Vagina (tissue), 2 donors: ENCODE data around the gene CDH26. TPM values are rescaled to one million over a fixed set of nuclear protein-coding genes. Genes with fewer than 3 reads are reported as not detected.

Experiments used
- DNase-seq, 2 donors: peaks; one replicate each; pipeline ENCODE4 v3.0.0-alpha.2; 2017; ENCODE audit errors: extremely low spot score in 2 of 2
- H3K27ac ChIP-seq: fragments of 200-600 bp; sonication (generic); one replicate; pipeline ENCODE4 v1.5.1; 2019
- H3K27me3 ChIP-seq: fragments of 200-600 bp; sonication (generic); one replicate; pipeline ENCODE4 v1.5.1; 2019
- H3K36me3 ChIP-seq, 2 donors: fragments of 200-600 bp; sonication (generic); one replicate each; pipeline ENCODE4 v1.5.1; 2017 to 2019
- H3K4me1 ChIP-seq: fragments of 200-600 bp; sonication (generic); one replicate; pipeline ENCODE4 v1.5.1; 2019
- H3K4me3 ChIP-seq, 2 donors: fragments of 200-600 bp; sonication (generic); 1 replicate in 1 of 2; 2 replicates in 1 of 2; pipeline ENCODE4 v1.5.1; 2016 to 2019
- H3K9me3 ChIP-seq: fragments of 200-600 bp; sonication (generic); one replicate; pipeline ENCODE4 v1.5.1; 2019
- CTCF ChIP-seq, 3 experiments: fragments of 450-650 bp in 2 of 3; fragments of 200-600 bp in 1 of 3; sonication (generic) in 1 of 3; IDR thresholded peaks; one replicate each; pipeline ENCODE4 v1.5.1; 2017 to 2019; ENCODE audit warnings: antibody characterized with exemption in 3 of 3, mild to moderate bottlenecking in 2 of 3, moderate library complexity in 2 of 3
- POLR2A ChIP-seq, 2 donors: fragments of 450-650 bp; IDR thresholded peaks; one replicate each; pipeline ENCODE4 v1.6.1; 2017; ENCODE audit warnings: antibody characterized with exemption in 2 of 2, mild to moderate bottlenecking in 2 of 2, moderate library complexity in 2 of 2
- POLR2AphosphoS5 ChIP-seq, 2 donors: sonication (generic); formaldehyde crosslinking; IDR thresholded peaks; one replicate each; pipeline ENCODE4 v1.9.0; 2017; ENCODE audit warnings: antibody characterized with exemption in 2 of 2, mild to moderate bottlenecking in 2 of 2, low read depth in 1 of 2; ENCODE audit not compliant: insufficient read depth in 1 of 2
- intact Hi-C: fragments of 100-400 bp; cut with DNase I; formaldehyde crosslinking; loops from one replicate; pipeline ENCODE4 v1.15.1; 2023
- total RNA-seq: library from RNA; depleted of rRNA; stranded (reverse); fragments of >200 nt; gene quantifications from one replicate; pipeline ENCODE4 v1.2.3, GENCODE V29; 2016

The CDH26 gene
- total RNA-seq: 6.6 TPM

DNA sequence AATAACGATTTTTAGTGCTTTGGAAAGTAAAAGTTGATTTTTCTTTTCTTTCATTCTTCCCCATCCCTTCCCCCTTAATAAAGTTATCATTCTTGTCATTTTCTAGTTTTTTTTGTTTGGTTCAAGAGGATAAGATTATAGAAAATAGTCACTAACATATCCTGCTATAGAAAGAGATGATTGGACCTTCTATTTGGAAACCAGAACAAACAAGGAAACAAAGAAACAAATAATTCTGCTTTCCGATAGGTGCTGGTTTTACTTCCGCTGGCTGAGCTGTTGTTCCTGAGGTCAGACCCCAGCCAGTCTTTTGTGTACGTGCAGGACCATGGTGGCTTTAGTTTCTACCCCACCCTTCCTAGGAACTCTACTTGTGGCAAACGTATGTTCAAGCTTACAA, at the start of gene CDH26:
Gene CDH26 (plus strand): TSS at position 301 of the 400 bp plus-strand sequence. CDS start 304 bp downstream, outside the sequence.
- H3K4me1 ChIP-seq: peaks cover 7% of the 10 kb centered on the region
- no peak within 1 kb of the TSS for H3K4me3 ChIP-seq
- no peak for DNase-seq
- TF ChIP-seq POLR2AphosphoS5 (IDR thresholded peaks at IDR 0.05; ENCODE audit: insufficient read depth in 1 of 2, low read depth in 1 of 2) (no peak), CTCF (IDR thresholded peaks at IDR 0.05) (no peak), POLR2A (IDR thresholded peaks at IDR 0.05) (no peak)
- H3K9me3 ChIP-seq: no peaks in the 10 kb centered on the region
- intact Hi-C loops: no loop called here
- H3K27ac ChIP-seq: no peak within 1 kb of the TSS
- no peaks in the 10 kb centered on the region for H3K27me3 ChIP-seq
- no peaks in the 10 kb centered on the region for H3K36me3 ChIP-seq

DNA sequence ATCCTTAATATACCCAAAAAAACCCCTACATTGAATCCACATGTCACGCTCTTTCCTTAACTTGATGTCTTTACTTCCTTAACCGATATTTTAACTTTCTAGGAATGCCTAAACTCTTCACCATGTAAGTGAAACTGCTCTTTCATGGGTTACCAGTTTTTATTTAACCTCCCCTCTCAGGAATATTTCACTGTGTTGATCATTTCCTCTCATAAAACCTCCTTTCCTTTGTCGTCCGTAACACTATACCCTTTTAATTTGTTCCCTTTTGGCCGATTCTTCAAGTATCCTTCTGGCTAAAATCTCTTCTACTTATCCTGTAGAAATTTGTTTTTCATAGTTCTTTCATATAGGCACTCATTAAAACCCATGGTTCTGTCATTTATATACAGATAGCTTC, 49.4 kb upstream of the CDH26 start:
- no peak overlapping the region for H3K27ac ChIP-seq
- H3K36me3 ChIP-seq: no peaks in the 10 kb centered on the region
- intact Hi-C loops: no loop called here
- TF ChIP-seq CTCF (IDR thresholded peaks at IDR 0.05) (no peak), POLR2AphosphoS5 (IDR thresholded peaks at IDR 0.05; ENCODE audit: insufficient read depth in 1 of 2, low read depth in 1 of 2) (no peak), POLR2A (IDR thresholded peaks at IDR 0.05) (no peak)
- no peaks in the 10 kb centered on the region for H3K4me1 ChIP-seq
- no peaks in the 10 kb centered on the region for H3K27me3 ChIP-seq
- no peak overlapping the region for H3K4me3 ChIP-seq
- no peaks in the 10 kb centered on the region for H3K9me3 ChIP-seq
- no peak for DNase-seq

GRCh38 chr20:59911041-59911440, 47.2 kb upstream of the CDH26 start:
- intact Hi-C loops: no loop called here
- TF ChIP-seq POLR2AphosphoS5 (IDR thresholded peaks at IDR 0.05; ENCODE audit: insufficient read depth in 1 of 2, low read depth in 1 of 2) (no peak), CTCF (IDR thresholded peaks at IDR 0.05) (no peak), POLR2A (IDR thresholded peaks at IDR 0.05) (no peak)
- no peaks in the 10 kb centered on the region for H3K9me3 ChIP-seq
- no peak overlapping the region for H3K4me3 ChIP-seq
- H3K4me1 ChIP-seq: no peaks in the 10 kb centered on the region
- no peaks in the 10 kb centered on the region for H3K27me3 ChIP-seq
- no peak overlapping the region for H3K27ac ChIP-seq
- no peaks in the 10 kb centered on the region for H3K36me3 ChIP-seq
- DNase-seq: no peak

DNA sequence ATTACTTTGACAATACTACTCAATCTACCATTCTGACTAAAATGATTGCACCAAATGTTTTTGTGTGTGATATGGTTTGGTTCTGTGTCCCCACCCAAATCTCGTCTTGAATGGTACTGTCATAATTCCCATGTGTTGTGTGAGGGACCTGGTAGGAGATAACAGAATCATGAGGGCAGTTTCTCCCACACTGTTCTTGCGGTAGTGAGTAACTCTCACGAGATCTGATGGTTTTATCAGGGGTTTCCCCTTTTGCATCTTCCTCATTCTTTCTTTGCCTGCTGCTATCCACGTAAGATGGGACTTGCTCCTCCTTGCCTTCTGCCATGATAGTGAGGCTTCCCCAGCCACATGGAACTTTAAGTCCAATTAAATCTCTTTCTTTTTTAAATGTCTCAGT, 45.6 kb upstream of the CDH26 start:
- no peaks in the 10 kb centered on the region for H3K36me3 ChIP-seq
- TF ChIP-seq POLR2AphosphoS5 (IDR thresholded peaks at IDR 0.05; ENCODE audit: insufficient read depth in 1 of 2, low read depth in 1 of 2) (no peak), CTCF (IDR thresholded peaks at IDR 0.05) (no peak), POLR2A (IDR thresholded peaks at IDR 0.05) (no peak)
- intact Hi-C loops: no loop called here
- H3K4me3 ChIP-seq: no peak overlapping the region
- H3K4me1 ChIP-seq: no peaks in the 10 kb centered on the region
- H3K27me3 ChIP-seq: no peaks in the 10 kb centered on the region
- no peak for DNase-seq
- no peaks in the 10 kb centered on the region for H3K9me3 ChIP-seq
- H3K27ac ChIP-seq: no peak overlapping the region

DNA sequence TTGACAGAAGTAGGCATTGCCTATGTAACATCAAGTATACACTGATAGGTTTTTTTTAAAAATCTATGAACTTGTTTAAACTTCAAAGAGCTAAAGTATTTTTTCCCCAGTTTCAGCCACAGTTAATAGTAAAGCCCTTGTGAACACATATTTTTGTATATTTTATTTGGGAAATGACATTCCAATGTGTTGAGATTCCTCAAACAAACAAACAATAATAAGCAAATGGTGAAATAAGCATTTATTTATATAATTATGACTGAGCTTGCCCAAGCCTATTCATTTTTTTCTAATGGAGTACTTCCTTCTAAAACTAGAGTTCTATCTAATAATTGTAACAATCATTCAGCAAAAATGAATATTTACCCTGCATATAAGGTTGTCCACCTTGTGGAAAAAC, 37.3 kb upstream of the CDH26 start:
- Histone ChIP-seq H3K9me3 (no peaks in the 10 kb centered on the region), H3K36me3 (no peaks in the 10 kb centered on the region), H3K4me1 (no peaks in the 10 kb centered on the region), H3K27ac (no peak overlapping the region), H3K27me3 (no peaks in the 10 kb centered on the region), H3K4me3 (no peak overlapping the region)
- TF ChIP-seq CTCF (IDR thresholded peaks at IDR 0.05): no peak
- TF ChIP-seq POLR2A (IDR thresholded peaks at IDR 0.05): no peak
- TF ChIP-seq POLR2AphosphoS5 (IDR thresholded peaks at IDR 0.05; ENCODE audit: insufficient read depth in 1 of 2, low read depth in 1 of 2): no peak
- DNase-seq: no peak
- intact Hi-C loops: no loop called here
